Osteoblast (primary cell): ENCODE measurements around the gene TNPO3. TPM values are rescaled to one million over a fixed set of nuclear protein-coding genes. Genes with fewer than 3 reads are reported as not detected.

ENCODE experiments used
- DNase-seq: peaks from one replicate; pipeline ENCODE4 v3.0.0; 2011; ENCODE audit warnings: low spot score, mixed read lengths; ENCODE audit not compliant: insufficient read length; ENCODE audit errors: missing footprints
- H2AFZ ChIP-seq: 2 replicates; pipeline ENCODE4 v1.6.0; 2011; ENCODE audit warnings: mild to moderate bottlenecking, low read length
- H3K27ac ChIP-seq: 2 replicates; pipeline ENCODE4 v1.5.1; 2011; ENCODE audit warnings: mild to moderate bottlenecking, low read depth, low read length, moderate library complexity
- H3K27me3 ChIP-seq: 2 replicates; pipeline ENCODE4 v1.6.0; 2012; ENCODE audit warnings: mild to moderate bottlenecking, control low read depth, inconsistent platforms, low read length, moderate library complexity; ENCODE audit not compliant: insufficient read depth
- H3K36me3 ChIP-seq: 2 replicates; pipeline ENCODE4 v1.5.1; 2011; ENCODE audit warnings: mild to moderate bottlenecking, low read length, control low read depth, moderate library complexity; ENCODE audit not compliant: insufficient read depth
- H3K4me1 ChIP-seq: 2 replicates; pipeline ENCODE4 v1.5.1; 2011; ENCODE audit warnings: mild to moderate bottlenecking, low read length, control low read depth, moderate library complexity; ENCODE audit not compliant: insufficient read depth
- H3K4me2 ChIP-seq: 2 replicates; pipeline ENCODE4 v1.6.0; 2011; ENCODE audit warnings: mild to moderate bottlenecking, low read length; ENCODE audit not compliant: insufficient read depth
- H3K4me3 ChIP-seq: fragments of 200-600 bp; sonication (generic); 3 replicates; pipeline ENCODE4 v1.5.1; 2012; ENCODE audit warnings: mild to moderate bottlenecking, low read length, inconsistent platforms; ENCODE audit not compliant: insufficient read depth
- H3K79me2 ChIP-seq: 2 replicates; pipeline ENCODE4 v1.6.0; 2012; ENCODE audit warnings: mild to moderate bottlenecking, low read length, control low read depth, inconsistent platforms; ENCODE audit not compliant: insufficient read depth
- H3K9me3 ChIP-seq: 2 replicates; pipeline ENCODE4 v1.5.1; 2011; ENCODE audit warnings: low read depth, low read length, control low read depth
- H4K20me1 ChIP-seq: 2 replicates; pipeline ENCODE4 v1.6.0; 2012; ENCODE audit warnings: mild to moderate bottlenecking, low read length, control low read depth; ENCODE audit not compliant: insufficient read depth
- CTCF ChIP-seq: IDR thresholded peaks from 2 replicates; pipeline ENCODE4 v1.5.1; 2011; ENCODE audit warnings: mild to moderate bottlenecking, low read depth, low read length, moderate library complexity; ENCODE audit errors: extremely low read depth
- total RNA-seq: library from RNA; depleted of rRNA; stranded (reverse); fragments of >200 nt; gene quantifications from 2 replicates; pipeline ENCODE4 v1.2.3, GENCODE V29; 2012

TNPO3 gene
- total RNA-seq, 1 donor = 56.1 TPM

GRCh38 chr7:128937271-128937646 lies 117.7 kb downstream of the TNPO3 start:
- TF ChIP-seq CTCF = no peak
- Histone ChIP-seq H2AFZ (no peak overlapping the region), H3K9me3 (no peaks in the 10 kb centered on the region), H3K27ac (no peak overlapping the region), H3K36me3 (no peaks in the 10 kb centered on the region), H3K79me2 (no peaks in the 10 kb centered on the region), H3K4me2 (no peak overlapping the region), H3K4me3 (no peak overlapping the region), H4K20me1 (no peaks in the 10 kb centered on the region), H3K27me3 (peaks cover 53% of the 10 kb centered on the region), H3K4me1 (peaks cover 3% of the 10 kb centered on the region)
- peak; percentile 39 for DNase-seq

- Histone ChIP-seq H4K20me1 (no peaks in the 10 kb centered on the region), H3K4me3 (no peak overlapping the region), H3K27ac (no peak overlapping the region), H2AFZ (no peak overlapping the region), H3K4me1 (peaks cover 3% of the 10 kb centered on the region), H3K79me2 (no peaks in the 10 kb centered on the region), H3K4me2 (no peak overlapping the region), H3K9me3 (no peaks in the 10 kb centered on the region), H3K27me3 (peaks cover 53% of the 10 kb centered on the region), H3K36me3 (no peaks in the 10 kb centered on the region)
- TF ChIP-seq CTCF = no peak
- peak; percentile 58 for DNase-seq
Measured at GRCh38 chr7:128936798-128937197, 118.1 kb downstream of the TNPO3 start.

- Histone ChIP-seq H2AFZ (no peak overlapping the region), H3K36me3 (no peaks in the 10 kb centered on the region), H3K4me2 (no peak overlapping the region), H3K4me1 (peaks cover 3% of the 10 kb centered on the region), H4K20me1 (no peaks in the 10 kb centered on the region), H3K27me3 (peaks cover 49% of the 10 kb centered on the region), H3K27ac (no peak overlapping the region), H3K79me2 (no peaks in the 10 kb centered on the region), H3K4me3 (no peak overlapping the region), H3K9me3 (no peaks in the 10 kb centered on the region)
- no peak for DNase-seq
- TF ChIP-seq CTCF = no peak
Measured at GRCh38 chr7:128935342-128935730, 119.6 kb downstream of the TNPO3 start.

GRCh38 chr7:128934361-128935341 lies 120.3 kb downstream of the TNPO3 start:
- H3K4me3 ChIP-seq = no peak overlapping the region
- peaks cover 3% of the 10 kb centered on the region for H3K4me1 ChIP-seq
- no peaks in the 10 kb centered on the region for H3K9me3 ChIP-seq
- DNase-seq = peak; percentile 72
- no peak overlapping the region for H3K4me2 ChIP-seq
- H3K27me3 ChIP-seq = peaks cover 42% of the 10 kb centered on the region
- H3K79me2 ChIP-seq = no peaks in the 10 kb centered on the region
- H3K27ac ChIP-seq = no peak overlapping the region
- H4K20me1 ChIP-seq = no peaks in the 10 kb centered on the region
- no peak overlapping the region for H2AFZ ChIP-seq
- no peaks in the 10 kb centered on the region for H3K36me3 ChIP-seq
- no peak for TF ChIP-seq CTCF
